Measurements from ENCODE around the gene NID2.

- no peak for TF ChIP-seq CTCF (conservative IDR thresholded peaks at IDR 0.05; ENCODE audit: low read depth, low read length)
- no peak for TF ChIP-seq EZH2 (IDR thresholded peaks at IDR 0.05; ENCODE audit: low read length, unreplicated experiment)
Measured at GRCh38 chr14:52080808-52081755, 12.2 kb upstream of the NID2 start.

All from PC-3 (cell line).